ENCODE data around the gene CXCL12.

The CXCL12 gene

GRCh38 chr10:44330431-44330830, 54.5 kb downstream of the CXCL12 start:
- no peak for DNase-seq

DNA sequence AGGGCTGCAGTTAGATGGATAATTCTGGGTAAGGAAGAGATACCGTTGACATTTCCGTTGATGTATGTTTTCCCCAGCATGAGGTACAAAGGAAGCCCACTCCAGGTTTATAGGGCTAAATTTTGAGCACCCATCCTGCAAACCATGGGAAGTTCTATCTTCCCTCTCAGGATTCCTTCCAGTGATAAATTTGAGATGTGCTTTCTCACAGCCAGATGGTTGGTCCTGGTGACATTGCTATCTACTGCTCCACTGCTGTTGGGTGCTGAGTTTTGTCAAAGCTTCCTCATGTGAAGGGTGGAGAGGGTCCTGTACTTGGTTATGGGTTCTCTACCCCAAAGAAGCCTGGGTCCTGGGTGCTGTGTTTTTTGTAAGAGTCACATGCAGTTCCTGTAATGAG, 57.4 kb downstream of the CXCL12 start:
- DNase-seq: no peak

Measured in cerebellar nuclear complex (tissue), 1 donor.